AG04450 (cell line): Measurements from ENCODE around the gene MAP3K10. TPM values are rescaled to one million over a fixed set of nuclear protein-coding genes. Genes with fewer than 3 reads are reported as not detected.

Experiments used
- CTCF ChIA-PET: fragments of 300-600, 350-600 bp; formaldehyde crosslinking; extraction: SDS; loops from one replicate; lab custom pipeline; 2022; ENCODE audit warnings: antibody characterized with exemption, inconsistent platforms; lab: Charles Lee
- POLR2A ChIA-PET: fragments of 350-600 bp; formaldehyde crosslinking; extraction: SDS; loops from one replicate; lab custom pipeline; 2021; ENCODE audit warnings: antibody characterized with exemption, inconsistent platforms; lab: Yijun Ruan, JAX
- DNase-seq: peaks from one replicate; pipeline ENCODE4 v3.0.0-alpha.2; 2011; ENCODE audit warnings: low read depth, low spot score
- H3K27ac ChIP-seq: one replicate; pipeline ENCODE4 v1.5.1; 2012; ENCODE audit warnings: low read depth, low read length, control low read depth
- H3K27me3 ChIP-seq: one replicate; pipeline ENCODE4 v1.6.0; 2012; ENCODE audit warnings: low read length; ENCODE audit not compliant: control insufficient read depth, insufficient read depth
- H3K4me3 ChIP-seq: 2 replicates; pipeline ENCODE4 v1.5.1; 2011; ENCODE audit warnings: mild to moderate bottlenecking, low read depth, low read length, control low read depth
- H3K9me3 ChIP-seq: 2 replicates; pipeline ENCODE4 v1.5.1; 2012; ENCODE audit warnings: low read length; ENCODE audit not compliant: control insufficient read depth, insufficient read depth
- polyA plus RNA-seq: library from polyadenylated mRNA; depleted of rRNA; stranded (reverse); fragments of >200 nt; gene quantifications from 2 replicates; pipeline ENCODE4 v1.2.3, GENCODE V29; 2011
- TF ChIP-seq, protein P1 (sequence below): IDR thresholded peaks from 2 replicates; pipeline ENCODE4 v1.5.1; 2011; ENCODE audit warnings: low read depth, low read length, control low read depth, inconsistent platforms

Gene MAP3K10
- polyA plus RNA-seq, 1 experiment: 2.0 TPM

DNA sequence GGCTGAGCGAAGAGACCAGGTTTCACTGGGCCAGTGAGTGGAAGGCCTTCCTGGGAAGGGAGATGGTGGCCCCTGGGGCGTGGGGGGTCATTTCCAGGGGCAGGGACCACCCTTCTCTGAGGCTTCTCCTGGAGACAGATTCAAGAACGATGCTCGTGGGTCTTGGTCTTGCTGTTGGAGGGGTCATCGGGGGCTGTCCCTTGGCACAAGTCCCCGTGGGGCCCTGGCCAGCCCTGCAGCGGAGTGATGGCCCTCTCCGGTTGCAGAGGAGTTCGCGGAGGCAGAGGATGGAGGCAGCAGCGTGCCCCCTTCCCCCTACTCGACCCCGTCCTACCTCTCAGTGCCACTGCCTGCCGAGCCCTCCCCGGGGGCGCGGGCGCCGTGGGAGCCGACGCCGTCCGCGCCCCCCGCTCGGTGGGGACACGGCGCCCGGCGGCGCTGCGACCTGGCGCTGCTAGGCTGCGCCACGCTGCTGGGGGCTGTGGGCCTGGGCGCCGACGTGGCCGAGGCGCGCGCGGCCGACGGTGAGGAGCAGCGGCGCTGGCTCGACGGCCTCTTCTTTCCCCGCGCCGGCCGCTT is 22.1 kb downstream of the MAP3K10 start:
- CTCF ChIA-PET: no interaction called here
- H3K27me3 ChIP-seq: peaks cover 16% of the 10 kb centered on the region
- no peaks in the 10 kb centered on the region; the same call in 1 of the 2 replicates for H3K9me3 ChIP-seq
- H3K27ac ChIP-seq: no peak overlapping the region
- POLR2A ChIA-PET: no interaction called here
- TF ChIP-seq, protein P1, sequence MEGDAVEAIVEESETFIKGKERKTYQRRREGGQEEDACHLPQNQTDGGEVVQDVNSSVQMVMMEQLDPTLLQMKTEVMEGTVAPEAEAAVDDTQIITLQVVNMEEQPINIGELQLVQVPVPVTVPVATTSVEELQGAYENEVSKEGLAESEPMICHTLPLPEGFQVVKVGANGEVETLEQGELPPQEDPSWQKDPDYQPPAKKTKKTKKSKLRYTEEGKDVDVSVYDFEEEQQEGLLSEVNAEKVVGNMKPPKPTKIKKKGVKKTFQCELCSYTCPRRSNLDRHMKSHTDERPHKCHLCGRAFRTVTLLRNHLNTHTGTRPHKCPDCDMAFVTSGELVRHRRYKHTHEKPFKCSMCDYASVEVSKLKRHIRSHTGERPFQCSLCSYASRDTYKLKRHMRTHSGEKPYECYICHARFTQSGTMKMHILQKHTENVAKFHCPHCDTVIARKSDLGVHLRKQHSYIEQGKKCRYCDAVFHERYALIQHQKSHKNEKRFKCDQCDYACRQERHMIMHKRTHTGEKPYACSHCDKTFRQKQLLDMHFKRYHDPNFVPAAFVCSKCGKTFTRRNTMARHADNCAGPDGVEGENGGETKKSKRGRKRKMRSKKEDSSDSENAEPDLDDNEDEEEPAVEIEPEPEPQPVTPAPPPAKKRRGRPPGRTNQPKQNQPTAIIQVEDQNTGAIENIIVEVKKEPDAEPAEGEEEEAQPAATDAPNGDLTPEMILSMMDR: no peak
- no peak overlapping the region for H3K4me3 ChIP-seq
- no peak for DNase-seq

DNA sequence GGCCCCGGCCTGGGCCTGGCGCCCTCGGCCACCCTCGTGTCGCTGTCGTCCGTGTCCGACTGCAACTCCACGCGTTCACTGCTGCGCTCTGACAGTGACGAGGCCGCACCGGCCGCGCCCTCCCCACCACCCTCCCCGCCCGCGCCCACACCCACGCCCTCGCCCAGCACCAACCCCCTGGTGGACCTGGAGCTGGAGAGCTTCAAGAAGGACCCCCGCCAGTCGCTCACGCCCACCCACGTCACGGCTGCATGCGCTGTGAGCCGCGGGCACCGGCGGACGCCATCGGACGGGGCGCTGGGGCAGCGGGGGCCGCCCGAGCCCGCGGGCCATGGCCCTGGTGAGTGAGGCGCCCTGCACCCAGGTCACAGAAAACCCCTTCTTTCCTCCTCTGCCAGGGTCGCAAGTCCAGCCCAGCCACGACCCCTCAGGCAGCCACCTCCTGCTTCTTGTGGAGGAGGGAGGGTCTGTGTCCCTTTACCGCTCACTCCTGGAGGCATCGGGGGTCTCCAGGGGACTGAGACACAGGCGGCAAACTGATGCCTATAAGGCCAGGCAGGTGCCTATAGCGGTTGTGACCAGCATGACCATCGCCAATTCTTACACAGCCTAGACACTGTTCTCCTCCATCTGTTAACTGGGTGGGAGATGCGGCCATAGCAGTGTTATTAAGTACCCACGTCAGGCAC is 22.8 kb downstream of the MAP3K10 start:
- TF ChIP-seq, protein P1: no peak
- no peaks in the 10 kb centered on the region; the same call in 1 of the 2 replicates for H3K9me3 ChIP-seq
- DNase-seq: no peak
- no peak overlapping the region for H3K27ac ChIP-seq
- no peak overlapping the region for H3K4me3 ChIP-seq
- H3K27me3 ChIP-seq: peaks cover 16% of the 10 kb centered on the region
- ChIA-PET POLR2A (no interaction called here), CTCF (no interaction called here)

DNA sequence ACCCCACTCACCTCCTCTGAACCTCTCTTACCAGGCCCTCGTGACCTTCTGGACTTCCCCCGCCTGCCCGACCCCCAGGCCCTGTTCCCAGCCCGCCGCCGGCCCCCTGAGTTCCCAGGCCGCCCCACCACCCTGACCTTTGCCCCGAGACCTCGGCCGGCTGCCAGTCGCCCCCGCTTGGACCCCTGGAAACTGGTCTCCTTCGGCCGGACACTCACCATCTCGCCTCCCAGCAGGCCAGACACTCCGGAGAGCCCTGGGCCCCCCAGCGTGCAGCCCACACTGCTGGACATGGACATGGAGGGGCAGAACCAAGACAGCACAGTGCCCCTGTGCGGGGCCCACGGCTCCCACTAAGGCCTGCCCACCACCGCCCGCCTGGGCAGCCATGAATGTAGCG is 23.7 kb downstream of the MAP3K10 start:
- Histone ChIP-seq H3K4me3 (no peak overlapping the region), H3K27me3 (peaks cover 16% of the 10 kb centered on the region), H3K9me3 (no peaks in the 10 kb centered on the region; the same call in 1 of the 2 replicates), H3K27ac (no peak overlapping the region)
- ChIA-PET CTCF (no interaction called here), POLR2A (no interaction called here)
- DNase-seq: no peak
- TF ChIP-seq, protein P1: no peak

DNA sequence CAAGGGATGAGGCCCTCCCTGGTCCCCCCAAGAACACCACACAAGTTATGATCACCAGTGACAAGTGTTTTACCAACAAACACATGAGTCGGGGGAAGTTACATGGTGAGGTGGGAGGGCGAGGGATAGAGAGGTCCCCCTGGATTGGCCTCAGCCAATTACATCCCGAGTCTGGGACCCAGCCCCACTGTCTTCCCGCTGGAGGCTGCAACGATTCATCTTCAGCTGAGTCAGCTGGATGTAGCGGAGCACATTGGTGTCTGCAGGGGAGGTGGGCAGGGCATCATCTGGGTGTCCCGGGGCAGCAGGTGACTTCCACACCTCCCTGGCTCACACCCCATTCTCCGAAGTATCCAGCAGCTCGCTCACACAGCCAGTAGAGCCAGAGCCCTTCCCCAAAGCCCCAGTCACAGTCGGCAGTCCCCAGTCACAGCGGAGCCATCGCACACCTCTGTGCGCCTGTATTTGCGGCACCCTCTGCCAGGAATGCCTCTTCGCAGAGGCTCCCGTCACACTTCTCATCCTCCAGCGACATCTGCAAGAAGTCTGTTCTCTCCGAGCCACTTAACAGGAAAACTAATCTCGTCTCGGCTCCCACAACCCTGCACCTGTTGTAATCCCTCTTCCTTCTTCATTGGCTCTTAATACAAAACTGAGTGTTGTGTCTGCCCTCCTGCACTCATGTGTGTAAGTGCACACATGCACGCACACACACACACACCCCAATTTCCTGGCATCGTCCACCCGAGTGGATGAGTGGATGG is 25.0 kb downstream of the MAP3K10 start:
- no peak for DNase-seq
- Histone ChIP-seq H3K27ac (no peak overlapping the region), H3K27me3 (peaks cover 16% of the 10 kb centered on the region), H3K4me3 (no peak overlapping the region), H3K9me3 (no peaks in the 10 kb centered on the region; the same call in 1 of the 2 replicates)
- ChIA-PET CTCF (interaction anchor here (0.7 kb wide), 1 partner anchor 72 kb away, joined by 6 read pairs; no protein-coding TSS in a partner anchor), POLR2A (no interaction called here)
- TF ChIP-seq, protein P1: no peak

DNA sequence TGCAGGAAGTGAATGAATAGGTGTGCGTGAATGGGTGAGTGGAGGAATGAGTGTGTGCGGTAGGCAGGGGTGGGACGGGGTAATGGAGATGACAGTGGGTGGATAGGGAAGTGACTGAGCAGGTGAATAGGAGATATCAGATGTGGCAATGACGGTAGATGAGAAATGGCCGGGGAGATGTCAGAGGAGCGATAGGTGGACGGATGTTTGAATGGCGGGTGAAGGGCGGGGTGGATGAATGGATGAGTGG is 25.5 kb downstream of the MAP3K10 start:
- DNase-seq: no peak
- TF ChIP-seq, protein P1: no peak
- Histone ChIP-seq H3K4me3 (no peak overlapping the region), H3K27ac (no peak overlapping the region), H3K27me3 (peaks cover 16% of the 10 kb centered on the region), H3K9me3 (no peaks in the 10 kb centered on the region; the same call in 1 of the 2 replicates)
- CTCF ChIA-PET: interaction anchor here (0.7 kb wide), 1 partner anchor 756 kb away, joined by 3 read pairs; no protein-coding TSS in a partner anchor
- POLR2A ChIA-PET: no interaction called here
